HepG2 (cell line): ENCODE data around the gene CORO1C. TPM values are rescaled to one million over a fixed set of nuclear protein-coding genes. Genes with fewer than 3 reads are reported as not detected.

ENCODE experiments used
- ATAC-seq: fragments of 200-7000 bp; cut with Tn5 transposase; 3 replicates; pipeline ENCODE4 v1.9.1; 2020; ENCODE audit warnings: mild to moderate bottlenecking, moderate library complexity
- BruUV-seq: library from RNA; stranded (reverse); fragments of 400-500 nt; replicated peaks from 2 replicates; lab custom pipeline; 2021; lab: Mats Ljungman, UMichigan
- CTCF ChIA-PET: fragments of 300-600 bp; formaldehyde crosslinking; extraction: SDS; loops from one replicate; lab custom pipeline; 2021; ENCODE audit warnings: low total read pairs, inconsistent platforms, low intra/inter-chr PET ratio; lab: Yijun Ruan, JAX
- POLR2A ChIA-PET: fragments of 350-600 bp; sonication (Branson Sonifier 250); formaldehyde crosslinking; loops from one replicate; lab custom pipeline; 2020; ENCODE audit warnings: antibody characterized with exemption, inconsistent platforms; lab: Yijun Ruan, JAX
- DNase-seq: peaks from one replicate; pipeline ENCODE4 v3.0.0-alpha.2; 2015; ENCODE audit warnings: low spot score
- FAIRE-seq: peaks from 3 replicates; lab custom pipeline; 2011; peaks lifted over from hg19 to GRCh38; lab: Jason Lieb, UNC
- H2AFZ ChIP-seq: one replicate; pipeline ENCODE4 v1.6.1; 2011; ENCODE audit warnings: low read length, inconsistent platforms
- H3K27ac ChIP-seq: fragments of 300-600 bp; 3 replicates; pipeline ENCODE4 v1.8.0; 2011; ENCODE audit warnings: mixed run types, mild to moderate bottlenecking, mixed read lengths, low read length, inconsistent platforms; ENCODE audit not compliant: insufficient read depth; ENCODE audit errors: extremely low read length
- H3K27me3 ChIP-seq, 2 experiments: fragments of 200-600 bp in 1 of 2; 2 replicates in 1 of 2; 3 replicates in 1 of 2; pipeline versions ENCODE4 v1.6.0 to v1.8.0; 2011; ENCODE audit warnings: low read length in 2 of 2, mild to moderate bottlenecking in 2 of 2, moderate library complexity in 2 of 2, inconsistent platforms in 1 of 2; ENCODE audit not compliant: insufficient read depth in 2 of 2, control insufficient read depth in 1 of 2
- H3K36me3 ChIP-seq, 2 experiments: fragments of 200-600 bp in 1 of 2; replicated peaks in 1 of 2; 2 replicates in 1 of 2; 3 replicates in 1 of 2; pipeline versions ENCODE4 v1.5.1 to v1.8.0; 2011; ENCODE audit warnings: low read length in 2 of 2, inconsistent platforms in 1 of 2; ENCODE audit not compliant: insufficient read depth in 2 of 2, control insufficient read depth in 1 of 2
- H3K4me1 ChIP-seq: 2 replicates; pipeline ENCODE4 v1.5.1; 2012; ENCODE audit warnings: low read length, inconsistent platforms; ENCODE audit not compliant: insufficient read depth
- H3K4me2 ChIP-seq: 2 replicates; pipeline ENCODE4 v1.6.0; 2011; ENCODE audit warnings: low read depth, low read length, inconsistent platforms
- H3K4me3 ChIP-seq, 3 experiments: fragments of 200-600 bp in 1 of 3; sonication (generic), shearing (Covaris generic) in 1 of 3; replicated peaks in 1 of 3; 2 replicates each; pipeline ENCODE4 v1.5.1; 2011 to 2016; ENCODE audit warnings: low read length in 3 of 3, inconsistent platforms in 2 of 3, low read depth in 2 of 3, mild to moderate bottlenecking in 2 of 3, control low read depth in 1 of 3, mixed read lengths in 1 of 3; ENCODE audit not compliant: insufficient read depth in 1 of 3
- H3K79me2 ChIP-seq: one replicate; pipeline ENCODE4 v1.6.1; 2011; ENCODE audit warnings: low read length, inconsistent platforms; ENCODE audit not compliant: insufficient read depth
- H3K9ac ChIP-seq: 2 replicates; pipeline ENCODE4 v1.6.0; 2011; ENCODE audit warnings: mild to moderate bottlenecking, low read depth, low read length, inconsistent platforms; ENCODE audit not compliant: insufficient read depth
- H3K9me3 ChIP-seq: 2 replicates; pipeline ENCODE4 v1.5.1; 2012; ENCODE audit warnings: mild to moderate bottlenecking, low read length
- H4K20me1 ChIP-seq: 2 replicates; pipeline ENCODE4 v1.6.0; 2011; ENCODE audit warnings: inconsistent platforms, mild to moderate bottlenecking, low read length, moderate library complexity; ENCODE audit not compliant: insufficient read depth
- CREM ChIP-seq, 2 experiments: sonication (generic) in 1 of 2; formaldehyde crosslinking in 1 of 2; IDR thresholded peaks; 2 replicates each; pipeline versions ENCODE4 v1.4.0 to v1.6.1; 2016 to 2020; ENCODE audit warnings: antibody characterized with exemption in 1 of 2, mild to moderate bottlenecking in 1 of 2, missing genetic modification reagents in 1 of 2
- EHMT2 ChIP-seq: fragments of 200-600 bp; sonication (generic); IDR thresholded peaks from 2 replicates; pipeline ENCODE4 v1.7.0; 2017; ENCODE audit warnings: antibody characterized with exemption, low read depth, low read length, borderline replicate concordance
- GPN1 ChIP-seq: sonication (generic); formaldehyde crosslinking; IDR thresholded peaks from 2 replicates; pipeline ENCODE4 v1.5.1; 2020; ENCODE audit warnings: missing genetic modification reagents, borderline replicate concordance
- MAFG ChIP-seq: sonication (generic); formaldehyde crosslinking; IDR thresholded peaks from 2 replicates; pipeline ENCODE4 v1.5.1; 2020; ENCODE audit warnings: mild to moderate bottlenecking, missing genetic modification reagents
- MTF1 ChIP-seq: sonication (generic); formaldehyde crosslinking; IDR thresholded peaks from 2 replicates; pipeline ENCODE4 v1.5.0; 2020; ENCODE audit warnings: missing genetic modification reagents
- NR2C2 ChIP-seq: sonication (generic); formaldehyde crosslinking; IDR thresholded peaks from 2 replicates; pipeline ENCODE4 v1.4.0; 2020; ENCODE audit warnings: missing genetic modification reagents, mild to moderate bottlenecking, moderate library complexity, borderline replicate concordance
- PAX8 ChIP-seq: sonication (generic); formaldehyde crosslinking; IDR thresholded peaks from 2 replicates; pipeline ENCODE4 v1.8.0; 2022; ENCODE audit warnings: mild to moderate bottlenecking, missing genetic modification reagents, borderline replicate concordance
- TEAD3 ChIP-seq: optimal IDR thresholded peaks from 2 replicates; pipeline ENCODE3; 2016; ENCODE audit warnings: borderline replicate concordance
- WGBS: methylation state at CpG from one replicate; pipeline ENCODE4 v1.1.6; 2017; ENCODE audit warnings: low lambda C conversion rate; 5-methylcytosine and 5-hydroxymethylcytosine counted together
- in situ Hi-C: cut with HindIII; loops from 2 replicates; pipeline ENCODE4 v1.10.0; 2017; ENCODE audit warnings: low pct_unique_long_range_greater_than_20kb; ENCODE audit not compliant: extremely low pct_ligation_motif_present
- intact Hi-C: fragments of 100-400 bp; cut with micrococcal nuclease; formaldehyde crosslinking; loops from one replicate; pipeline ENCODE4 v1.10.0; 2022; ENCODE audit not compliant: unreplicated experiment
- polyA plus RNA-seq, 8 experiments: library from polyadenylated mRNA; depleted of rRNA in 3 of 8; stranded (reverse) in 7 of 8; unstranded in 1 of 8; fragments of >200 nt; fragmentation: Illumina TruSeq in 4 of 8; extraction: Trizol in 4 of 8; gene quantifications; 2 replicates each; pipeline versions ENCODE4 v1.2.1 to v1.2.3, GENCODE V29; 2011 to 2016; ENCODE audit warnings: low read depth in 4 of 8, missing spikeins in 1 of 8, mixed read lengths in 1 of 8; ENCODE audit not compliant: insufficient read depth in 1 of 8
- total RNA-seq, 5 experiments: library from RNA; depleted of rRNA; stranded (reverse); fragments of >200 nt; fragmentation: Illumina TruSeq; extraction: Trizol; gene quantifications; 2 replicates each; pipeline ENCODE4 v1.2.3, GENCODE V29; 2016; ENCODE audit warnings: low read depth in 1 of 5
- TF ChIP-seq, protein P1 (sequence below): IDR thresholded peaks from 2 replicates; pipeline ENCODE4 v1.6.1; 2016; ENCODE audit warnings: mild to moderate bottlenecking, missing biosample characterization, missing genetic modification reagents
- TF ChIP-seq, protein P2 (sequence below): sonication (generic); formaldehyde crosslinking; IDR thresholded peaks from 2 replicates; pipeline ENCODE4 v1.5.1; 2020; ENCODE audit warnings: mild to moderate bottlenecking, missing genetic modification reagents, borderline replicate concordance
- TF ChIP-seq, protein P3 (sequence below): sonication (generic); formaldehyde crosslinking; IDR thresholded peaks from 2 replicates; pipeline ENCODE4 v1.9.0; 2021; ENCODE audit warnings: missing genetic modification reagents, mild to moderate bottlenecking, borderline replicate concordance

Gene CORO1C
- total and polyA plus RNA-seq, 2 of the 13 experiments (the other 11 are each of a cell fraction or from before 2014, with no cell fraction given): 73.7 to 131 TPM

DNA sequence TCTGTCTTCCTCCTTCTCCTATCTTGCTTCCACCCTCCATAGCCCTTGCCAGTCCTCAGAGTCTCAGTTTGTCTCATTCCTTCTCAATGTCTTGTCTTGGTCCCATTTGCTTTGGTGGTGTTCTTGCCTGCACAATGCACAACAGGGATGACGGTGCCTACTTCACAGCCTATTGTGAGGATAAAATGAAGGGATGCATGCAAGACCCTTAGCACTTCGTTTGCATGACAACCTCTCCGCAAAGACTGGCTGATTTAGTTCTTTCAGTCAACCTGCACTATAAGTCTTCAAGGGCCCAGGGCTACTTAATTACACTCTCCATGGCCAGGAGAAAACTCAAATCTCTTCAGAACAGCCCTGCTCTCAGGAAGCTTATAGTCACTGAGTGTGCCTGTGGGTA is 106.1 kb downstream of the CORO1C start:
- H3K4me2 ChIP-seq: no peak overlapping the region
- DNase-seq: no peak
- no peaks in the 10 kb centered on the region for H4K20me1 ChIP-seq
- no peak for TF ChIP-seq MTF1 (CRISPR knock-in tag)
- TF ChIP-seq, protein P1, sequence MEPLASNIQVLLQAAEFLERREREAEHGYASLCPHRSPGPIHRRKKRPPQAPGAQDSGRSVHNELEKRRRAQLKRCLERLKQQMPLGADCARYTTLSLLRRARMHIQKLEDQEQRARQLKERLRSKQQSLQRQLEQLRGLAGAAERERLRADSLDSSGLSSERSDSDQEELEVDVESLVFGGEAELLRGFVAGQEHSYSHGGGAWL (CRISPR knock-in tag): no peak
- H3K9me3 ChIP-seq: no peaks in the 10 kb centered on the region
- FAIRE-seq: no peak
- WGBS: 20% methylated on average over 3 of the region's 3 CpGs
- CTCF ChIA-PET: no interaction called here
- in situ Hi-C loops: no loop called here
- no TSS peak for BruUV-seq
- no peak overlapping the region for H2AFZ ChIP-seq
- POLR2A ChIA-PET: no interaction called here
- H3K79me2 ChIP-seq: no peaks in the 10 kb centered on the region
- no peak overlapping the region for H3K4me3 ChIP-seq
- H3K4me1 ChIP-seq: peaks cover 29% of the 10 kb centered on the region
- peaks cover under 1 to 14% of the 10 kb centered on the region in 2 experiments; a peak in 3 of 5 replicates for H3K27me3 ChIP-seq
- H3K9ac ChIP-seq: no peak overlapping the region
- intact Hi-C loops: no loop called here
- H3K36me3 ChIP-seq: no peaks in the 10 kb centered on the region
- no peak overlapping the region for H3K27ac ChIP-seq
- ATAC-seq: no peak

DNA sequence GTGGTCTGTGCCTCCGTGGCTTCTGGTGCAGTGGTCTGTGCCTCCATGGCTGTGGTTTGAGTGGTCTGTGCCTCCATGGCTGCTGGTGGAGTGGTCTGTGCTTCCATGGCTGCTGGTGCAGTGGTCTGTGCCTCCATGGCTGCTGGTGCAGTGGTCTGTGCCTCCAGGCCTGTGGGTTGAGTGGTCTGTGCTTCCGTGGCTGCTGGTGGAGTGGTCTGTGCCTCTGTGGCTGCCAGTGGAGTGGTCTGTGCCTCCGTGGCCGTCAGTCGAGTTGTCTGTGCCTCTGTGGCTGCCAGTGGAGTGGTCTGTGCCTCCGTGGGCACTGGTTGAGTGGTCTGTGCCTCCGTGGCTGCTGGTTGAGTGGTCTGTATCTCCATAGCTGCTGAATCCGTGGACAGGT is 107.7 kb downstream of the CORO1C start:
- Histone ChIP-seq H3K9ac (no peak overlapping the region), H4K20me1 (no peaks in the 10 kb centered on the region), H2AFZ (no peak overlapping the region), H3K36me3 (no peaks in the 10 kb centered on the region), H3K9me3 (no peaks in the 10 kb centered on the region), H3K4me3 (no peak overlapping the region), H3K27me3 (peaks cover 0 to 5% of the 10 kb centered on the region in 2 experiments; a peak in 3 of 5 replicates), H3K4me2 (no peak overlapping the region), H3K4me1 (peaks cover 22% of the 10 kb centered on the region), H3K79me2 (no peaks in the 10 kb centered on the region), H3K27ac (no peak overlapping the region)
- no peak for DNase-seq
- 30% methylated on average over 2 of the region's 8 CpGs for WGBS
- POLR2A ChIA-PET: no interaction called here
- intact Hi-C loops: no loop called here
- in situ Hi-C loops: no loop called here
- FAIRE-seq: no peak
- no TSS peak for BruUV-seq
- no peak for ATAC-seq
- CTCF ChIA-PET: no interaction called here
- TF ChIP-seq TEAD3 (no peak), EHMT2 (no peak), PAX8 (CRISPR knock-in tag) (no peak), MAFG (CRISPR knock-in tag) (no peak), NR2C2 (CRISPR knock-in tag) (no peak), GPN1 (CRISPR knock-in tag) (no peak), CREM (IDR thresholded peaks at IDR 0.05) (no peak), CREM (CRISPR knock-in tag; IDR thresholded peaks at IDR 0.05) (no peak)
- TF ChIP-seq, protein P2, sequence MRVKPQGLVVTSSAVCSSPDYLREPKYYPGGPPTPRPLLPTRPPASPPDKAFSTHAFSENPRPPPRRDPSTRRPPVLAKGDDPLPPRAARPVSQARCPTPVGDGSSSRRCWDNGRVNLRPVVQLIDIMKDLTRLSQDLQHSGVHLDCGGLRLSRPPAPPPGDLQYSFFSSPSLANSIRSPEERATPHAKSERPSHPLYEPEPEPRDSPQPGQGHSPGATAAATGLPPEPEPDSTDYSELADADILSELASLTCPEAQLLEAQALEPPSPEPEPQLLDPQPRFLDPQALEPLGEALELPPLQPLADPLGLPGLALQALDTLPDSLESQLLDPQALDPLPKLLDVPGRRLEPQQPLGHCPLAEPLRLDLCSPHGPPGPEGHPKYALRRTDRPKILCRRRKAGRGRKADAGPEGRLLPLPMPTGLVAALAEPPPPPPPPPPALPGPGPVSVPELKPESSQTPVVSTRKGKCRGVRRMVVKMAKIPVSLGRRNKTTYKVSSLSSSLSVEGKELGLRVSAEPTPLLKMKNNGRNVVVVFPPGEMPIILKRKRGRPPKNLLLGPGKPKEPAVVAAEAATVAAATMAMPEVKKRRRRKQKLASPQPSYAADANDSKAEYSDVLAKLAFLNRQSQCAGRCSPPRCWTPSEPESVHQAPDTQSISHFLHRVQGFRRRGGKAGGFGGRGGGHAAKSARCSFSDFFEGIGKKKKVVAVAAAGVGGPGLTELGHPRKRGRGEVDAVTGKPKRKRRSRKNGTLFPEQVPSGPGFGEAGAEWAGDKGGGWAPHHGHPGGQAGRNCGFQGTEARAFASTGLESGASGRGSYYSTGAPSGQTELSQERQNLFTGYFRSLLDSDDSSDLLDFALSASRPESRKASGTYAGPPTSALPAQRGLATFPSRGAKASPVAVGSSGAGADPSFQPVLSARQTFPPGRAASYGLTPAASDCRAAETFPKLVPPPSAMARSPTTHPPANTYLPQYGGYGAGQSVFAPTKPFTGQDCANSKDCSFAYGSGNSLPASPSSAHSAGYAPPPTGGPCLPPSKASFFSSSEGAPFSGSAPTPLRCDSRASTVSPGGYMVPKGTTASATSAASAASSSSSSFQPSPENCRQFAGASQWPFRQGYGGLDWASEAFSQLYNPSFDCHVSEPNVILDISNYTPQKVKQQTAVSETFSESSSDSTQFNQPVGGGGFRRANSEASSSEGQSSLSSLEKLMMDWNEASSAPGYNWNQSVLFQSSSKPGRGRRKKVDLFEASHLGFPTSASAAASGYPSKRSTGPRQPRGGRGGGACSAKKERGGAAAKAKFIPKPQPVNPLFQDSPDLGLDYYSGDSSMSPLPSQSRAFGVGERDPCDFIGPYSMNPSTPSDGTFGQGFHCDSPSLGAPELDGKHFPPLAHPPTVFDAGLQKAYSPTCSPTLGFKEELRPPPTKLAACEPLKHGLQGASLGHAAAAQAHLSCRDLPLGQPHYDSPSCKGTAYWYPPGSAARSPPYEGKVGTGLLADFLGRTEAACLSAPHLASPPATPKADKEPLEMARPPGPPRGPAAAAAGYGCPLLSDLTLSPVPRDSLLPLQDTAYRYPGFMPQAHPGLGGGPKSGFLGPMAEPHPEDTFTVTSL (CRISPR knock-in tag): no peak
- TF ChIP-seq, protein P3, sequence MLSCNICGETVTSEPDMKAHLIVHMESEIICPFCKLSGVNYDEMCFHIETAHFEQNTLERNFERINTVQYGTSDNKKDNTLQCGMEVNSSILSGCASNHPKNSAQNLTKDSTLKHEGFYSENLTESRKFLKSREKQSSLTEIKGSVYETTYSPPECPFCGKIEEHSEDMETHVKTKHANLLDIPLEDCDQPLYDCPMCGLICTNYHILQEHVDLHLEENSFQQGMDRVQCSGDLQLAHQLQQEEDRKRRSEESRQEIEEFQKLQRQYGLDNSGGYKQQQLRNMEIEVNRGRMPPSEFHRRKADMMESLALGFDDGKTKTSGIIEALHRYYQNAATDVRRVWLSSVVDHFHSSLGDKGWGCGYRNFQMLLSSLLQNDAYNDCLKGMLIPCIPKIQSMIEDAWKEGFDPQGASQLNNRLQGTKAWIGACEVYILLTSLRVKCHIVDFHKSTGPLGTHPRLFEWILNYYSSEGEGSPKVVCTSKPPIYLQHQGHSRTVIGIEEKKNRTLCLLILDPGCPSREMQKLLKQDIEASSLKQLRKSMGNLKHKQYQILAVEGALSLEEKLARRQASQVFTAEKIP: no peak
